Measurements from ENCODE around the gene KLHL10.

Gene KLHL10

GRCh38 chr17:41801374-41802271, 36.0 kb upstream of the KLHL10 start:
- peak overlapping the region; percentile 26; the same call in 1 of the 2 replicates for H3K4me2 ChIP-seq
- no peak overlapping the region for H3K27ac ChIP-seq
- H4K20me1 ChIP-seq (ENCODE audit: insufficient read depth): no peaks in the 10 kb centered on the region
- no peaks in the 10 kb centered on the region for H3K79me2 ChIP-seq (ENCODE audit: insufficient read depth, low read depth)
- peaks cover 19% of the 10 kb centered on the region for H3K4me1 ChIP-seq (ENCODE audit: low read depth, poor library complexity, severe bottlenecking)
- no peak overlapping the region for H3K9ac ChIP-seq
- peak; percentile 99 for TF ChIP-seq CTCF (conservative IDR thresholded peaks at IDR 0.05; ENCODE audit: low read depth, low read length)
- H3K36me3 ChIP-seq (ENCODE audit: insufficient read depth): no peaks in the 10 kb centered on the region
- H3K4me3 ChIP-seq (IDR thresholded peaks at IDR 0.05; ENCODE audit: insufficient read depth, low read depth, low read length): no peak overlapping the region
- H2AFZ ChIP-seq (ENCODE audit: low read depth): peak overlapping the region; percentile 12; the same call in 1 of the 2 replicates
- no peaks in the 10 kb centered on the region for H3K27me3 ChIP-seq (ENCODE audit: insufficient read depth, low read depth)

GRCh38 chr17:41803049-41804020, 34.3 kb upstream of the KLHL10 start:
- Histone ChIP-seq H3K4me3 (IDR thresholded peaks at IDR 0.05; ENCODE audit: insufficient read depth, low read depth, low read length) (no peak overlapping the region), H3K27me3 (ENCODE audit: insufficient read depth, low read depth) (no peaks in the 10 kb centered on the region), H3K4me1 (ENCODE audit: low read depth, poor library complexity, severe bottlenecking) (peaks cover 19% of the 10 kb centered on the region), H3K4me2 (no peak overlapping the region), H4K20me1 (ENCODE audit: insufficient read depth) (no peaks in the 10 kb centered on the region), H3K27ac (no peak overlapping the region), H3K79me2 (ENCODE audit: insufficient read depth, low read depth) (no peaks in the 10 kb centered on the region), H2AFZ (ENCODE audit: low read depth) (no peak overlapping the region), H3K9ac (no peak overlapping the region), H3K36me3 (ENCODE audit: insufficient read depth) (no peaks in the 10 kb centered on the region)
- no peak for TF ChIP-seq CTCF (conservative IDR thresholded peaks at IDR 0.05; ENCODE audit: low read depth, low read length)

- H3K27me3 ChIP-seq (ENCODE audit: insufficient read depth, low read depth): no peaks in the 10 kb centered on the region
- TF ChIP-seq CTCF (conservative IDR thresholded peaks at IDR 0.05; ENCODE audit: low read depth, low read length): no peak
- H3K4me2 ChIP-seq: no peak overlapping the region
- H3K4me1 ChIP-seq (ENCODE audit: low read depth, poor library complexity, severe bottlenecking): peaks cover 17% of the 10 kb centered on the region
- H2AFZ ChIP-seq (ENCODE audit: low read depth): no peak overlapping the region
- no peak overlapping the region for H3K9ac ChIP-seq
- H3K79me2 ChIP-seq (ENCODE audit: insufficient read depth, low read depth): peaks cover 5% of the 10 kb centered on the region; the same call in 1 of the 2 replicates
- H3K4me3 ChIP-seq (IDR thresholded peaks at IDR 0.05; ENCODE audit: insufficient read depth, low read depth, low read length): no peak overlapping the region
- H3K27ac ChIP-seq: no peak overlapping the region
- H4K20me1 ChIP-seq (ENCODE audit: insufficient read depth): no peaks in the 10 kb centered on the region
- H3K36me3 ChIP-seq (ENCODE audit: insufficient read depth): no peaks in the 10 kb centered on the region
These were observed 30.8 kb upstream of the KLHL10 start for GRCh38 chr17:41806685-41807445.

Measured in KMS-11 (cell line).